HL-60 (cell line): ENCODE results near the gene GRIP2.

ENCODE experiments used
- DNase-seq, 2 experiments: peaks; one replicate each; pipeline ENCODE4 v3.0.0-alpha.2; 2010 to 2020; ENCODE audit warnings: low read depth in 1 of 2, low spot score in 1 of 2
- H3K27ac ChIP-seq: fragments of 250-450 bp; sonication (Bioruptor Pico); replicated peaks from 2 replicates; pipeline ENCODE4 v1.5.1; 2020; ENCODE audit warnings: mild to moderate bottlenecking, moderate library complexity
- H3K27me3 ChIP-seq: fragments of 250-450 bp; sonication (Bioruptor Pico); 2 replicates; pipeline ENCODE4 v1.5.1; 2021; ENCODE audit warnings: mild to moderate bottlenecking, moderate library complexity; ENCODE audit not compliant: insufficient read depth, poor library complexity, severe bottlenecking
- H3K4me3 ChIP-seq: replicated peaks from 2 replicates; pipeline ENCODE4 v1.5.1; 2011; ENCODE audit warnings: mild to moderate bottlenecking, control low read depth, low read length; ENCODE audit not compliant: insufficient read depth
- GABPA ChIP-seq: IDR thresholded peaks from 2 replicates; pipeline ENCODE4 v1.6.1; 2012; ENCODE audit warnings: low read depth
- POLR2AphosphoS5 ChIP-seq: IDR thresholded peaks from 2 replicates; pipeline ENCODE4 v1.6.1; 2012; ENCODE audit warnings: low read depth
- SPI1 ChIP-seq: IDR thresholded peaks from 2 replicates; pipeline ENCODE4 v1.6.1; 2012; ENCODE audit warnings: low read depth, mild to moderate bottlenecking, borderline replicate concordance
- TF ChIP-seq, protein P1 (sequence below): IDR thresholded peaks from 2 replicates; pipeline ENCODE4 v1.6.1; 2012; ENCODE audit warnings: low read depth; ENCODE audit not compliant: insufficient replicate concordance
- TF ChIP-seq, protein P2 (sequence below): IDR thresholded peaks from one replicate; pipeline ENCODE4 v1.5.1; 2011; ENCODE audit warnings: low read length, control low read depth, inconsistent platforms; ENCODE audit not compliant: insufficient read depth

GRIP2 gene

DNA sequence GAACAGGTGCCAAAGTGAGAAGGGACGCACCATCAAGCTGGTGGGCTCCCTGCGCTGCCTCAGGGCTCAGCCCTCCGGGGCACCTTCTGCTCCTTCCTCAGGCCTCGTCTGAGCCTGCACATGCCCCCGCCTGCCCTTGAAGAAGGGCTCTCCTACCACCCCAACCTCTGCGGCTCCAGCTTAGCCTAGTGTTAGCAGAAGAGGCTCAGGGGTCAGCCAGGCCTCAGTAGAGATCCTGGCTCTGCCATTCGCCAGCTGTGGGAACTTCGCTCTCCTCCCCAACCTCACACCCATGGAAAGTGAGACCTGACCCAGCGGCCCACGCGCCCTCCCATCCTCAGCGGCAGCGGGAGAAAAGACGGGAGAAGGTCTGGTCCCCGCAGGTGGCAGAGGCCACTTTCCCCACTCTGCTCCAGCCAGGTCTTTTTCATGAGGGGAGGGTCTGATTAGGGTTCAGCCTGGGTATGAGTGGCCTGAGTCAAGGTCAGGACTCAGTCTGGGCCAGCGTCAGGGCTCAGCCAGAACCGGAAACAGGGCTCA lies 8.2 kb downstream of the GRIP2 start:
- H3K4me3 ChIP-seq = no peak overlapping the region
- no peak overlapping the region for H3K27ac ChIP-seq
- no peak for DNase-seq
- H3K27me3 ChIP-seq = peaks cover 4% of the 10 kb centered on the region
- TF ChIP-seq POLR2AphosphoS5 = no peak
- TF ChIP-seq, protein P1, sequence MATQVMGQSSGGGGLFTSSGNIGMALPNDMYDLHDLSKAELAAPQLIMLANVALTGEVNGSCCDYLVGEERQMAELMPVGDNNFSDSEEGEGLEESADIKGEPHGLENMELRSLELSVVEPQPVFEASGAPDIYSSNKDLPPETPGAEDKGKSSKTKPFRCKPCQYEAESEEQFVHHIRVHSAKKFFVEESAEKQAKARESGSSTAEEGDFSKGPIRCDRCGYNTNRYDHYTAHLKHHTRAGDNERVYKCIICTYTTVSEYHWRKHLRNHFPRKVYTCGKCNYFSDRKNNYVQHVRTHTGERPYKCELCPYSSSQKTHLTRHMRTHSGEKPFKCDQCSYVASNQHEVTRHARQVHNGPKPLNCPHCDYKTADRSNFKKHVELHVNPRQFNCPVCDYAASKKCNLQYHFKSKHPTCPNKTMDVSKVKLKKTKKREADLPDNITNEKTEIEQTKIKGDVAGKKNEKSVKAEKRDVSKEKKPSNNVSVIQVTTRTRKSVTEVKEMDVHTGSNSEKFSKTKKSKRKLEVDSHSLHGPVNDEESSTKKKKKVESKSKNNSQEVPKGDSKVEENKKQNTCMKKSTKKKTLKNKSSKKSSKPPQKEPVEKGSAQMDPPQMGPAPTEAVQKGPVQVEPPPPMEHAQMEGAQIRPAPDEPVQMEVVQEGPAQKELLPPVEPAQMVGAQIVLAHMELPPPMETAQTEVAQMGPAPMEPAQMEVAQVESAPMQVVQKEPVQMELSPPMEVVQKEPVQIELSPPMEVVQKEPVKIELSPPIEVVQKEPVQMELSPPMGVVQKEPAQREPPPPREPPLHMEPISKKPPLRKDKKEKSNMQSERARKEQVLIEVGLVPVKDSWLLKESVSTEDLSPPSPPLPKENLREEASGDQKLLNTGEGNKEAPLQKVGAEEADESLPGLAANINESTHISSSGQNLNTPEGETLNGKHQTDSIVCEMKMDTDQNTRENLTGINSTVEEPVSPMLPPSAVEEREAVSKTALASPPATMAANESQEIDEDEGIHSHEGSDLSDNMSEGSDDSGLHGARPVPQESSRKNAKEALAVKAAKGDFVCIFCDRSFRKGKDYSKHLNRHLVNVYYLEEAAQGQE = no peak
- no peak for TF ChIP-seq SPI1
- TF ChIP-seq, protein P2, sequence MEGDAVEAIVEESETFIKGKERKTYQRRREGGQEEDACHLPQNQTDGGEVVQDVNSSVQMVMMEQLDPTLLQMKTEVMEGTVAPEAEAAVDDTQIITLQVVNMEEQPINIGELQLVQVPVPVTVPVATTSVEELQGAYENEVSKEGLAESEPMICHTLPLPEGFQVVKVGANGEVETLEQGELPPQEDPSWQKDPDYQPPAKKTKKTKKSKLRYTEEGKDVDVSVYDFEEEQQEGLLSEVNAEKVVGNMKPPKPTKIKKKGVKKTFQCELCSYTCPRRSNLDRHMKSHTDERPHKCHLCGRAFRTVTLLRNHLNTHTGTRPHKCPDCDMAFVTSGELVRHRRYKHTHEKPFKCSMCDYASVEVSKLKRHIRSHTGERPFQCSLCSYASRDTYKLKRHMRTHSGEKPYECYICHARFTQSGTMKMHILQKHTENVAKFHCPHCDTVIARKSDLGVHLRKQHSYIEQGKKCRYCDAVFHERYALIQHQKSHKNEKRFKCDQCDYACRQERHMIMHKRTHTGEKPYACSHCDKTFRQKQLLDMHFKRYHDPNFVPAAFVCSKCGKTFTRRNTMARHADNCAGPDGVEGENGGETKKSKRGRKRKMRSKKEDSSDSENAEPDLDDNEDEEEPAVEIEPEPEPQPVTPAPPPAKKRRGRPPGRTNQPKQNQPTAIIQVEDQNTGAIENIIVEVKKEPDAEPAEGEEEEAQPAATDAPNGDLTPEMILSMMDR = no peak
- no peak for TF ChIP-seq GABPA

DNA sequence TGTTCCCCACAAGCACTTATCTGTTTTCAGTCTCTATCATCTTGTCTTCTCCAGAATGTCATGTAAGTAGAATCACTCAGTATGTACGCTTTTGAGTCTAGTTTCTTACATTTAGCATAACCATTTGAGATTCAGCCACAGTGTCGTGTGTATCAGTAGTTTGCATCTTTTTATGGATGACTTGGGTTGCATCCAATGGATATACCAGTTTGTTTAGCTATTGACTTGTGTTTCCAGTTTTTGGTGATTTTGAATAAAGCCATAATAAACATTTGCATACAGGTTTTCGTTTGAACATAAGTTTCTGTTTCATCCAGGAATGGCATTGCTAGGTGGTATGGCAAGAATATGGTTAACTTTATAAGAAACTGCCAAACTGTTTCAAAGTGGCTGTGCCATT lies 12.1 kb downstream of the GRIP2 start:
- Histone ChIP-seq H3K27me3 (peaks cover 4% of the 10 kb centered on the region), H3K27ac (no peak overlapping the region), H3K4me3 (no peak overlapping the region)
- no peak for DNase-seq
- TF ChIP-seq GABPA (no peak), POLR2AphosphoS5 (no peak), SPI1 (no peak)
- TF ChIP-seq, protein P1 = no peak
- TF ChIP-seq, protein P2 = no peak

DNA sequence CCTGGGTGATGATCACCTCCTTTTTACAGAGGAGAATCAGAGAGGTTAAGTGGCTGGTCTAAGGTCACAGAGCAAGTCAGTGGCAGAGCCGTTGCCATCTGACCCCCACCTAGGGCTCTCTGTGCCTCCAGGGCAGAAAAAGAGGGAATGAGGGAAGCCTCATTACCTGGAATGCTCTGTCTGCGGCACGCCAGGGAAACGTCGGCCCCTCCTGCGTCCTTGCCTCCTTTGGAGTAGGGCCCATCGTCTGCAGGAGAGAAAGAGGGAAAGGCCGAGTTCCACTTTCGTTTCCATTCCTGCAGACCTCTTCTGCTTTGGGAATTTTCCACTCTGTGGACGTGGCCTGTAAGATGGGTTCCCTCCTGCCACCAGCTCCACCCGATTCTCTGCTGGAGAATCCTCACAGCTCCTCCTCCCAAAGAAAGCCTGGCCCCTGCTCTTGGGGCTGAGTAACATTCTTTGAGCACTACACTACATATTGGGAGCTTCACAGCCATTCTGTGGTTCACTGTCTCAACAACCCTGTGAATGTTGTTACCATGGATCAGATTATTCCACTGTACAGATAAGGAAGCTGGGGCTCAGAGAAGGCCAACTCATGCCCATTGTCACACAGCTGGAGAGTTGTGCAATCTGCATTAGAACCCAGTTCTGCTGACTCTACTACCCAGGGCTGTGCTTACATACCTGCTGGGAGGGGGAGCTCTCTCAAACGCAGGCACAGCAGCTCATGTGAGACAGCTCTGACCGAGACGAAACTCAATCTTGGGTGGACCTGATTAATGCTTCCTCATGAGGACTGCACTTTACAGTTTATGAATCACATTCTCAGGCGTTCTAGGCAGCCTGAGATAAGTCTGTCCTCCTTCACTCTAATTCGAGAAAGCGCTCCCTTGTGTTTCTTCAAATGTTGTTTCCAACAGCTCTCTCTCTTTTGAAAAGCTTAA lies 14.2 kb downstream of the GRIP2 start:
- Histone ChIP-seq H3K27ac (no peak overlapping the region), H3K4me3 (no peak overlapping the region), H3K27me3 (peaks cover 8% of the 10 kb centered on the region)
- DNase-seq = peak in 1 of 2 experiments; percentile 12
- no peak for TF ChIP-seq GABPA
- no peak for TF ChIP-seq SPI1
- TF ChIP-seq, protein P1 = no peak
- no peak for TF ChIP-seq POLR2AphosphoS5
- TF ChIP-seq, protein P2 = no peak
